Measurements from ENCODE around the gene HID1.

- TF ChIP-seq MAX (IDR thresholded peaks at IDR 0.05) = peak; percentile 23; the same call in 1 of the 2 replicates
- peak; percentile 44; the same call in 1 of the 2 replicates for TF ChIP-seq EP300 (IDR thresholded peaks at IDR 0.05; ENCODE audit: borderline replicate concordance)
- no peak for TF ChIP-seq CEBPB (IDR thresholded peaks at IDR 0.05)
- TF ChIP-seq TAF1 (IDR thresholded peaks at IDR 0.05; ENCODE audit: low read depth) = no peak
- TF ChIP-seq USF1 (IDR thresholded peaks at IDR 0.05) = no peak
- TF ChIP-seq YY1 (IDR thresholded peaks at IDR 0.05; ENCODE audit: low read depth) = 0 out of 2 replicates have a peak, but pooled peaks have one; percentile 15
- TF ChIP-seq TCF12 (IDR thresholded peaks at IDR 0.05; ENCODE audit: low read depth) = peak; percentile 66
These were observed 9.8 kb downstream of the HID1 start for GRCh38 chr17:74962622-74963394.

Measured in Ishikawa (cell line).